Endodermal cell (in vitro differentiated cells): Measurements from ENCODE around the gene CD226. TPM values are rescaled to one million over a fixed set of nuclear protein-coding genes. Genes with fewer than 3 reads are reported as not detected.

Source experiments
- DNase-seq: peaks from one replicate; pipeline ENCODE4 v3.0.0-alpha.2; 2017
- H3K27ac ChIP-seq: 2 replicates; pipeline ENCODE4 v1.5.1; 2013; ENCODE audit warnings: mild to moderate bottlenecking, low read depth, low read length, moderate library complexity
- H3K27me3 ChIP-seq: 2 replicates; pipeline ENCODE4 v1.6.1; 2013; ENCODE audit warnings: mild to moderate bottlenecking, low read length, moderate library complexity; ENCODE audit not compliant: insufficient read depth, control insufficient read depth, poor library complexity, severe bottlenecking
- H3K36me3 ChIP-seq: 2 replicates; pipeline ENCODE4 v1.7.0; 2013; ENCODE audit warnings: mild to moderate bottlenecking, low read length, moderate library complexity; ENCODE audit not compliant: control insufficient read depth, insufficient read depth
- H3K4me1 ChIP-seq: one replicate; pipeline ENCODE4 v1.7.0; 2013; ENCODE audit warnings: low read length; ENCODE audit not compliant: control insufficient read depth, insufficient read depth
- H3K4me3 ChIP-seq: 2 replicates; pipeline ENCODE4 v1.5.1; 2013; ENCODE audit warnings: mild to moderate bottlenecking, low read length, moderate library complexity
- H3K9ac ChIP-seq: 2 replicates; pipeline ENCODE4 v1.6.1; 2013; ENCODE audit warnings: mild to moderate bottlenecking, low read length, moderate library complexity; ENCODE audit not compliant: poor library complexity, severe bottlenecking; ENCODE audit errors: extremely low read depth
- H3K9me3 ChIP-seq: 2 replicates; pipeline ENCODE4 v1.6.1; 2013; ENCODE audit warnings: mild to moderate bottlenecking, low read length, moderate library complexity; ENCODE audit not compliant: control insufficient read depth
- H3K27ac Mint-ChIP-seq: 2 replicates; pipeline ENCODE4 v1.8.0; 2020; ENCODE audit warnings: mixed read lengths
- H3K27me3 Mint-ChIP-seq: 2 replicates; pipeline ENCODE4 v1.8.0; 2021; ENCODE audit warnings: mild to moderate bottlenecking, mixed read lengths; ENCODE audit not compliant: insufficient read depth
- H3K36me3 Mint-ChIP-seq: 2 replicates; pipeline ENCODE4 v1.8.0; 2020; ENCODE audit warnings: low read depth, mixed read lengths
- H3K4me1 Mint-ChIP-seq: 2 replicates; pipeline ENCODE4 v1.8.0; 2020; ENCODE audit warnings: mixed read lengths
- H3K4me3 Mint-ChIP-seq: 2 replicates; pipeline ENCODE4 v1.8.0; 2020; ENCODE audit warnings: mild to moderate bottlenecking, moderate library complexity, mixed read lengths
- H3K9me3 Mint-ChIP-seq: 2 replicates; pipeline ENCODE4 v1.8.0; 2020; ENCODE audit warnings: mild to moderate bottlenecking, mixed read lengths
- CTCF ChIP-seq: fragments of 200-600 bp; sonication (generic); conservative IDR thresholded peaks from 2 replicates; pipeline ENCODE4 v1.5.0; 2021; ENCODE audit warnings: antibody characterized with exemption, mild to moderate bottlenecking
- WGBS, 2 experiments: methylation state at CpG; one replicate each; pipeline versions ENCODE4 v1.1.5 to v1.1.7; 2013; ENCODE audit warnings: missing lambda C conversion rate in 2 of 2, mixed read lengths in 1 of 2; ENCODE audit not compliant: insufficient coverage in 1 of 2, insufficient read length in 1 of 2; 5-methylcytosine and 5-hydroxymethylcytosine counted together
- total RNA-seq, 2 donors: library from RNA; stranded (reverse); fragmentation: NEBNext Ultra II Directional in 1 of 2; extraction: Animal tissue kit (Norgen Biotek cat#: 25700) in 1 of 2; gene quantifications; 2 replicates in 1 of 2; 3 replicates in 1 of 2; pipeline ENCODE4 v1.2.1, GENCODE V29; 2021

Gene CD226
- total RNA-seq, 2 donors from 2014 or later = 0.13 TPM; not detected in 1

- TF ChIP-seq CTCF = no peak
- Mint-ChIP-seq H3K27me3 (no peaks in the 10 kb centered on the region), H3K36me3 (no peaks in the 10 kb centered on the region), H3K4me1 (no peaks in the 10 kb centered on the region), H3K4me3 (no peak overlapping the region), H3K9me3 (no peaks in the 10 kb centered on the region), H3K27ac (no peak overlapping the region)
- Histone ChIP-seq H3K4me3 (no peak overlapping the region), H3K27ac (no peak overlapping the region), H3K4me1 (no peaks in the 10 kb centered on the region), H3K27me3 (no peaks in the 10 kb centered on the region), H3K9ac (no peak overlapping the region), H3K9me3 (no peaks in the 10 kb centered on the region), H3K36me3 (no peaks in the 10 kb centered on the region)
- DNase-seq = no peak
- WGBS, 2 experiments = 89% methylated on average over 1 of the region's 1 CpG; no CpG with 5 or more reads in 1 of the 2 experiments
These were observed 117.5 kb downstream of the CD226 start for GRCh38 chr18:69830189-69830588.

GRCh38 chr18:69820538-69820937 lies 127.1 kb downstream of the CD226 start:
- no peaks in the 10 kb centered on the region for H3K27me3 Mint-ChIP-seq
- H3K36me3 ChIP-seq = no peaks in the 10 kb centered on the region
- no peak overlapping the region for H3K4me3 ChIP-seq
- DNase-seq = no peak
- WGBS, 2 experiments = 90% methylated on average over 2 of the region's 4 CpGs; no CpG with 5 or more reads in 1 of the 2 experiments
- no peak overlapping the region for H3K27ac Mint-ChIP-seq
- H3K36me3 Mint-ChIP-seq = no peaks in the 10 kb centered on the region
- H3K9me3 Mint-ChIP-seq = peaks cover 4% of the 10 kb centered on the region
- H3K27me3 ChIP-seq = no peaks in the 10 kb centered on the region
- H3K9ac ChIP-seq = no peak overlapping the region
- H3K4me3 Mint-ChIP-seq = no peak overlapping the region
- no peaks in the 10 kb centered on the region for H3K4me1 ChIP-seq
- TF ChIP-seq CTCF = no peak
- H3K4me1 Mint-ChIP-seq = no peaks in the 10 kb centered on the region
- peaks cover 8% of the 10 kb centered on the region for H3K9me3 ChIP-seq
- H3K27ac ChIP-seq = no peak overlapping the region

- Mint-ChIP-seq H3K4me3 (no peak overlapping the region), H3K4me1 (peaks cover 5% of the 10 kb centered on the region), H3K36me3 (no peaks in the 10 kb centered on the region), H3K27ac (no peak overlapping the region), H3K27me3 (no peaks in the 10 kb centered on the region), H3K9me3 (peaks cover 8% of the 10 kb centered on the region)
- DNase-seq = no peak
- no peak for TF ChIP-seq CTCF
- no peak overlapping the region for H3K4me3 ChIP-seq
- H3K27ac ChIP-seq = no peak overlapping the region
- no peak overlapping the region for H3K9ac ChIP-seq
- no peaks in the 10 kb centered on the region for H3K27me3 ChIP-seq
- peaks cover 9% of the 10 kb centered on the region for H3K9me3 ChIP-seq
- WGBS, 2 experiments = 50 to 72% methylated on average over 1 to 2 of the region's 2 CpGs
- no peaks in the 10 kb centered on the region for H3K4me1 ChIP-seq
- H3K36me3 ChIP-seq = no peaks in the 10 kb centered on the region
These were observed 128.2 kb downstream of the CD226 start for GRCh38 chr18:69819460-69819859.
